Measurements from ENCODE around the gene TP53AIP1. TPM values are rescaled to one million over a fixed set of nuclear protein-coding genes. Genes with fewer than 3 reads are reported as not detected.

TP53AIP1 gene
- total and polyA plus RNA-seq, 2 of the 8 experiments (the other 6 are each of a cell fraction or from before 2014, with no cell fraction given) = 0.03 TPM; not detected in 1

GRCh38 chr11:128909438-128910125, 33.1 kb downstream of the TP53AIP1 start (continued):
- TF ChIP-seq EP300 (IDR thresholded peaks at IDR 0.05; ENCODE audit: borderline replicate concordance in 1 of 2, low read depth in 2 of 2, low read length in 2 of 2) = no peak
- TF ChIP-seq PHF8 (conservative IDR thresholded peaks at IDR 0.05; ENCODE audit: low read depth, low read length) = no peak
- TF ChIP-seq KDM1A (IDR thresholded peaks at IDR 0.05; ENCODE audit: borderline replicate concordance, low read length) = no peak

All from H1 (cell line).